ENCODE data around the gene CLEC20A.

The CLEC20A gene

DNA sequence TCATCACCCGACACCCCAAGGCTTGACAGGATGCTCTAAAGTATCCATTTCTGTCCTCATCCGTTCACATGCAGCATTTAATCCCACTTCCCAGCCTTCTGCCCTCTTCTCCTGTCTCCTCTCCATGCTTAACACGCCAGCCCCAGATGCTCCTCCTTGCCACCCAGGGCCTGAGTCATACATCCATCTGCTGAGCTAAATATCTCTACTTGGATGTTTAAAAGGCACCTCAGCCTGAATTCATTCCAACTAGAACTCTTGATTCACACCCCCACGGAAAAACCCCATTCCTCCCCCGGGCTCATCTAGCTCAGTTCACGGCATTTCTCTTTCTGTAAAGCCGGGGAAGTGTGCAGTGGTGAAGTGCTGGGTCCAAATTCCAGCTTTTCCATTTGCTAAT is 43.9 kb upstream of the CLEC20A start:
- ChIA-PET CTCF (interaction anchor here (0.6 to 5.5 kb wide), 6 partner anchors 9 to 567 kb away, joined by 3 to 39 read pairs (median 4); no protein-coding TSS in a partner anchor), POLR2A (no interaction called here)

DNA sequence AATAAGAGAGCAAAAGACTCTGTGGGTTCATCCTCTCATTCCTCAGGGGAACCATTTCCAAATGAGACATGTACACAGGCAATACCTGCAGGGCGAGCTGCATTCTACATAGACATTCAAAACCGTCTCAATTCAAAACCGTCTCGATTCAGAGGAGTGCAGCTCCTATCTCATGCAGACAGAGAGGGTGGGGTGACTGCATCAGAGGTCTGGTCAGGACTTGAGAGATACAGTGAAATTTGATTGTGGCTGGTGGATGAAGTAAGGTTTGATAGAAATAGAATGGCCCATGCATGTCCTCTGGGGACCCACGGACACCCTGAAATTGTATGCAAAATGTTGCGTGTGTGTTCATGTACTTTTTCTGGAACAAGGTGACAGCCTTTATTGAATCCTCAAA is 43.4 kb upstream of the CLEC20A start:
- POLR2A ChIA-PET, result no interaction called here
- no peak overlapping the region for H3K27ac ChIP-seq (ENCODE audit: extremely low read depth, low read depth, low read length)
- no peak for TF ChIP-seq HOXD13 (CRISPR knock-in tag; IDR thresholded peaks at IDR 0.05; ENCODE audit: borderline replicate concordance)
- no peak for TF ChIP-seq ZNF530 (tag by site-specific recombination; IDR thresholded peaks at IDR 0.05; ENCODE audit: low read depth)
- TF ChIP-seq, protein P1, sequence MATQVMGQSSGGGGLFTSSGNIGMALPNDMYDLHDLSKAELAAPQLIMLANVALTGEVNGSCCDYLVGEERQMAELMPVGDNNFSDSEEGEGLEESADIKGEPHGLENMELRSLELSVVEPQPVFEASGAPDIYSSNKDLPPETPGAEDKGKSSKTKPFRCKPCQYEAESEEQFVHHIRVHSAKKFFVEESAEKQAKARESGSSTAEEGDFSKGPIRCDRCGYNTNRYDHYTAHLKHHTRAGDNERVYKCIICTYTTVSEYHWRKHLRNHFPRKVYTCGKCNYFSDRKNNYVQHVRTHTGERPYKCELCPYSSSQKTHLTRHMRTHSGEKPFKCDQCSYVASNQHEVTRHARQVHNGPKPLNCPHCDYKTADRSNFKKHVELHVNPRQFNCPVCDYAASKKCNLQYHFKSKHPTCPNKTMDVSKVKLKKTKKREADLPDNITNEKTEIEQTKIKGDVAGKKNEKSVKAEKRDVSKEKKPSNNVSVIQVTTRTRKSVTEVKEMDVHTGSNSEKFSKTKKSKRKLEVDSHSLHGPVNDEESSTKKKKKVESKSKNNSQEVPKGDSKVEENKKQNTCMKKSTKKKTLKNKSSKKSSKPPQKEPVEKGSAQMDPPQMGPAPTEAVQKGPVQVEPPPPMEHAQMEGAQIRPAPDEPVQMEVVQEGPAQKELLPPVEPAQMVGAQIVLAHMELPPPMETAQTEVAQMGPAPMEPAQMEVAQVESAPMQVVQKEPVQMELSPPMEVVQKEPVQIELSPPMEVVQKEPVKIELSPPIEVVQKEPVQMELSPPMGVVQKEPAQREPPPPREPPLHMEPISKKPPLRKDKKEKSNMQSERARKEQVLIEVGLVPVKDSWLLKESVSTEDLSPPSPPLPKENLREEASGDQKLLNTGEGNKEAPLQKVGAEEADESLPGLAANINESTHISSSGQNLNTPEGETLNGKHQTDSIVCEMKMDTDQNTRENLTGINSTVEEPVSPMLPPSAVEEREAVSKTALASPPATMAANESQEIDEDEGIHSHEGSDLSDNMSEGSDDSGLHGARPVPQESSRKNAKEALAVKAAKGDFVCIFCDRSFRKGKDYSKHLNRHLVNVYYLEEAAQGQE (tag by site-specific recombination; IDR thresholded peaks at IDR 0.05), result no peak
- TF ChIP-seq ZNF776 (tag by site-specific recombination; IDR thresholded peaks at IDR 0.05; ENCODE audit: borderline replicate concordance), result no peak
- TF ChIP-seq ZXDB (tag by site-specific recombination; IDR thresholded peaks at IDR 0.05), result no peak
- TF ChIP-seq ZNF37A (tag by site-specific recombination; IDR thresholded peaks at IDR 0.05), result no peak
- H3K36me3 ChIP-seq (ENCODE audit: control insufficient read depth in 2 of 2, insufficient read depth in 1 of 2, low read length in 2 of 2), result peaks cover 0 to 2% of the 10 kb centered on the region in 2 experiments; a peak in 1 of 3 replicates
- H3K9me3 ChIP-seq (ENCODE audit: control insufficient read depth, insufficient read depth, low read depth, low read length), result no peaks in the 10 kb centered on the region
- H3K4me1 ChIP-seq (ENCODE audit: control insufficient read depth, insufficient read depth, low read length), result no peaks in the 10 kb centered on the region
- H3K4me3 ChIP-seq (ENCODE audit: low read depth, low read length), result no peak overlapping the region
- CTCF ChIA-PET, result interaction anchor here (0.6 to 5.5 kb wide), 7 partner anchors 8 to 567 kb away, joined by 3 to 39 read pairs (median 4); no protein-coding TSS in a partner anchor

More for the DNA sequence above, 43.9 kb upstream of the CLEC20A start:
- Histone ChIP-seq H3K4me1 (ENCODE audit: control insufficient read depth, insufficient read depth, low read length) (no peaks in the 10 kb centered on the region), H3K9me3 (ENCODE audit: control insufficient read depth, insufficient read depth, low read depth, low read length) (no peaks in the 10 kb centered on the region), H3K27ac (ENCODE audit: extremely low read depth, low read depth, low read length) (no peak overlapping the region), H3K4me3 (ENCODE audit: low read depth, low read length) (no peak overlapping the region), H3K36me3 (ENCODE audit: control insufficient read depth in 2 of 2, insufficient read depth in 1 of 2, low read length in 2 of 2) (peaks cover 0 to 6% of the 10 kb centered on the region in 2 experiments; a peak in 1 of 3 replicates)
- TF ChIP-seq KLF1 (tag by site-specific recombination; IDR thresholded peaks at IDR 0.05) (no peak), EGR2 (tag by site-specific recombination; IDR thresholded peaks at IDR 0.05; ENCODE audit: low read depth) (0 out of 2 replicates have a peak, but pooled peaks have one; percentile 15), ZFHX2 (tag by site-specific recombination; conservative IDR thresholded peaks at IDR 0.05) (0 out of 2 replicates have a peak, but pooled peaks have one; percentile 19), ZNF221 (tag by site-specific recombination; IDR thresholded peaks at IDR 0.05; ENCODE audit: borderline replicate concordance) (no peak), ZNF423 (tag by site-specific recombination; IDR thresholded peaks at IDR 0.05) (no peak), ZNF830 (tag by site-specific recombination; IDR thresholded peaks at IDR 0.05; ENCODE audit: low read depth) (no peak)
- TF ChIP-seq, protein P2, sequence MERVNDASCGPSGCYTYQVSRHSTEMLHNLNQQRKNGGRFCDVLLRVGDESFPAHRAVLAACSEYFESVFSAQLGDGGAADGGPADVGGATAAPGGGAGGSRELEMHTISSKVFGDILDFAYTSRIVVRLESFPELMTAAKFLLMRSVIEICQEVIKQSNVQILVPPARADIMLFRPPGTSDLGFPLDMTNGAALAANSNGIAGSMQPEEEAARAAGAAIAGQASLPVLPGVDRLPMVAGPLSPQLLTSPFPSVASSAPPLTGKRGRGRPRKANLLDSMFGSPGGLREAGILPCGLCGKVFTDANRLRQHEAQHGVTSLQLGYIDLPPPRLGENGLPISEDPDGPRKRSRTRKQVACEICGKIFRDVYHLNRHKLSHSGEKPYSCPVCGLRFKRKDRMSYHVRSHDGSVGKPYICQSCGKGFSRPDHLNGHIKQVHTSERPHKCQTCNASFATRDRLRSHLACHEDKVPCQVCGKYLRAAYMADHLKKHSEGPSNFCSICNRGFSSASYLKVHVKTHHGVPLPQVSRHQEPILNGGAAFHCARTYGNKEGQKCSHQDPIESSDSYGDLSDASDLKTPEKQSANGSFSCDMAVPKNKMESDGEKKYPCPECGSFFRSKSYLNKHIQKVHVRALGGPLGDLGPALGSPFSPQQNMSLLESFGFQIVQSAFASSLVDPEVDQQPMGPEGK (tag by site-specific recombination; IDR thresholded peaks at IDR 0.05), result no peak
- TF ChIP-seq, protein P3, sequence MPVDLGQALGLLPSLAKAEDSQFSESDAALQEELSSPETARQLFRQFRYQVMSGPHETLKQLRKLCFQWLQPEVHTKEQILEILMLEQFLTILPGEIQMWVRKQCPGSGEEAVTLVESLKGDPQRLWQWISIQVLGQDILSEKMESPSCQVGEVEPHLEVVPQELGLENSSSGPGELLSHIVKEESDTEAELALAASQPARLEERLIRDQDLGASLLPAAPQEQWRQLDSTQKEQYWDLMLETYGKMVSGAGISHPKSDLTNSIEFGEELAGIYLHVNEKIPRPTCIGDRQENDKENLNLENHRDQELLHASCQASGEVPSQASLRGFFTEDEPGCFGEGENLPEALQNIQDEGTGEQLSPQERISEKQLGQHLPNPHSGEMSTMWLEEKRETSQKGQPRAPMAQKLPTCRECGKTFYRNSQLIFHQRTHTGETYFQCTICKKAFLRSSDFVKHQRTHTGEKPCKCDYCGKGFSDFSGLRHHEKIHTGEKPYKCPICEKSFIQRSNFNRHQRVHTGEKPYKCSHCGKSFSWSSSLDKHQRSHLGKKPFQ (tag by site-specific recombination; IDR thresholded peaks at IDR 0.05), result no peak

DNA sequence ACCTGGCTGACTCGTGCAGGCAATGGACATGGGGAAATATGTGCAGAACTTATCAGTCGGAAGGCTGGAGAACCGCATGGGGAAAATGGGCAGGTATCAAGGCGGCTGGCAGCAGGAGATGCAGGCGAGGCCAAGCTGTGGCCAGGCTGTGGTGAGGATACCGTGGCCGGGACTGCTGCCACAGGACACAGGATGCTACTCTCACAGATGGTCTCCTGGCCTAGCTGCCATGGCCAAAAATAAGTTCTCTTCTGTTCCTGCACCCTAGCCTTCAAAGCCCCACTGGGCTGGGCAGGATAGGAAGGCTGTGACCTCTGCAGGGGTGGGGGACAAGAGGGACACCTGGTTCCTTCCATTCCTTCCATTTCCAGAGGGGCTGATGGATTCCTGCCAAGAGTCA is 42.5 kb upstream of the CLEC20A start:
- H3K27ac ChIP-seq (ENCODE audit: extremely low read depth, low read depth, low read length), result no peak overlapping the region
- no peaks in the 10 kb centered on the region for H3K36me3 ChIP-seq (ENCODE audit: control insufficient read depth in 2 of 2, insufficient read depth in 1 of 2, low read length in 2 of 2)
- ChIA-PET POLR2A (no interaction called here), CTCF (interaction anchor here (0.7 to 5.5 kb wide), 6 partner anchors 7 to 464 kb away, joined by 3 to 39 read pairs (median 6); no protein-coding TSS in a partner anchor)
- no peaks in the 10 kb centered on the region for H3K4me1 ChIP-seq (ENCODE audit: control insufficient read depth, insufficient read depth, low read length)
- H3K4me3 ChIP-seq (ENCODE audit: low read depth, low read length), result no peak overlapping the region
- no peaks in the 10 kb centered on the region for H3K9me3 ChIP-seq (ENCODE audit: control insufficient read depth, insufficient read depth, low read depth, low read length)
- TF ChIP-seq REPIN1 (tag by site-specific recombination; IDR thresholded peaks at IDR 0.05; ENCODE audit: low read depth) (no peak), ZBTB48 (tag by site-specific recombination; IDR thresholded peaks at IDR 0.05) (no peak), ZNF510 (tag by site-specific recombination; IDR thresholded peaks at IDR 0.05; ENCODE audit: insufficient replicate concordance) (no peak), ZNF146 (tag by site-specific recombination; IDR thresholded peaks at IDR 0.05) (no peak), GFI1B (tag by site-specific recombination; IDR thresholded peaks at IDR 0.05) (no peak)
- TF ChIP-seq, protein P4, sequence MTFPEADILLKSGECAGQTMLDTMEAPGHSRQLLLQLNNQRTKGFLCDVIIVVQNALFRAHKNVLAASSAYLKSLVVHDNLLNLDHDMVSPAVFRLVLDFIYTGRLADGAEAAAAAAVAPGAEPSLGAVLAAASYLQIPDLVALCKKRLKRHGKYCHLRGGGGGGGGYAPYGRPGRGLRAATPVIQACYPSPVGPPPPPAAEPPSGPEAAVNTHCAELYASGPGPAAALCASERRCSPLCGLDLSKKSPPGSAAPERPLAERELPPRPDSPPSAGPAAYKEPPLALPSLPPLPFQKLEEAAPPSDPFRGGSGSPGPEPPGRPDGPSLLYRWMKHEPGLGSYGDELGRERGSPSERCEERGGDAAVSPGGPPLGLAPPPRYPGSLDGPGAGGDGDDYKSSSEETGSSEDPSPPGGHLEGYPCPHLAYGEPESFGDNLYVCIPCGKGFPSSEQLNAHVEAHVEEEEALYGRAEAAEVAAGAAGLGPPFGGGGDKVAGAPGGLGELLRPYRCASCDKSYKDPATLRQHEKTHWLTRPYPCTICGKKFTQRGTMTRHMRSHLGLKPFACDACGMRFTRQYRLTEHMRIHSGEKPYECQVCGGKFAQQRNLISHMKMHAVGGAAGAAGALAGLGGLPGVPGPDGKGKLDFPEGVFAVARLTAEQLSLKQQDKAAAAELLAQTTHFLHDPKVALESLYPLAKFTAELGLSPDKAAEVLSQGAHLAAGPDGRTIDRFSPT (tag by site-specific recombination; IDR thresholded peaks at IDR 0.05), result no peak
- TF ChIP-seq, protein P2 (tag by site-specific recombination; IDR thresholded peaks at IDR 0.05), result no peak
